HepG2 (cell line): Measurements from ENCODE around the gene AHSA1.

Experiments used
- EP300 ChIP-seq, 3 experiments: sonication (generic) in 1 of 3; formaldehyde crosslinking in 1 of 3; IDR thresholded peaks; 2 replicates each; pipeline versions ENCODE4 v1.5.1 to v1.6.1; 2011 to 2020; ENCODE audit warnings: low read depth in 2 of 3, low read length in 2 of 3, borderline replicate concordance in 1 of 3, improper control_type of control experiment in 1 of 3, mild to moderate bottlenecking in 1 of 3, missing genetic modification reagents in 1 of 3, moderate library complexity in 1 of 3
- ZNF121 ChIP-seq: sonication (generic); formaldehyde crosslinking; IDR thresholded peaks from 2 replicates; pipeline ENCODE4 v1.5.0; 2020; ENCODE audit warnings: mild to moderate bottlenecking, missing genetic modification reagents
- ZNF615 ChIP-seq: sonication (generic); formaldehyde crosslinking; IDR thresholded peaks from 2 replicates; pipeline ENCODE4 v1.5.0; 2020; ENCODE audit warnings: mild to moderate bottlenecking, missing genetic modification reagents, borderline replicate concordance
- TF ChIP-seq, protein P1 (sequence below): sonication (generic); formaldehyde crosslinking; IDR thresholded peaks from 2 replicates; pipeline ENCODE4 v1.8.1; 2022; ENCODE audit warnings: mild to moderate bottlenecking, missing genetic modification reagents

DNA sequence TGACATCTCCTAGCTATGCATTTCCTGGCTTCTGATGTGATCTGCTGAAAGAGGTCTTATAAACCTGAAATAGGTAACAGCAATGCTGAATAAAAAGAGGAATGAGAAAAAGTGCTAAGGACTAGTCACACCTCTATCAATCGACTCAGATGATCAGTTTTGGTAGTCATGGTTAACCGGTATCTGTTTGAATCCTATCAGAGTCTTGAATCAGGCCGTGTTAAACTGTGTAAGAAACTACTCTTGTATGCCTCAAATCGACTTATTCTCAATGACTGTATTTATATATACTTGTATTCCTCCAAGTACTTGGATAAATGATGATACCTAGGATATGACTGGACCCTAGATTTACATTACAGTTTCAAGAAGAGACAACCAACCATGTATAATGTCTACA lies 51.5 kb downstream of the AHSA1 start:
- TF ChIP-seq ZNF615 (CRISPR knock-in tag), result no peak
- no peak for TF ChIP-seq EP300 (IDR thresholded peaks at IDR 0.05; ENCODE audit: low read depth in 2 of 2, low read length in 2 of 2)
- TF ChIP-seq EP300 (CRISPR knock-in tag; IDR thresholded peaks at IDR 0.05; ENCODE audit: borderline replicate concordance), result no peak
- TF ChIP-seq, protein P1, sequence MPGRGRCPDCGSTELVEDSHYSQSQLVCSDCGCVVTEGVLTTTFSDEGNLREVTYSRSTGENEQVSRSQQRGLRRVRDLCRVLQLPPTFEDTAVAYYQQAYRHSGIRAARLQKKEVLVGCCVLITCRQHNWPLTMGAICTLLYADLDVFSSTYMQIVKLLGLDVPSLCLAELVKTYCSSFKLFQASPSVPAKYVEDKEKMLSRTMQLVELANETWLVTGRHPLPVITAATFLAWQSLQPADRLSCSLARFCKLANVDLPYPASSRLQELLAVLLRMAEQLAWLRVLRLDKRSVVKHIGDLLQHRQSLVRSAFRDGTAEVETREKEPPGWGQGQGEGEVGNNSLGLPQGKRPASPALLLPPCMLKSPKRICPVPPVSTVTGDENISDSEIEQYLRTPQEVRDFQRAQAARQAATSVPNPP, result no peak
- TF ChIP-seq ZNF121 (CRISPR knock-in tag), result no peak
